Activated CD8-positive, alpha-beta T cell treated with anti-CD3 and anti-CD28 coated beads for 36 hours (primary cell): ENCODE measurements around the gene BCL2L14. TPM values are rescaled to one million over a fixed set of nuclear protein-coding genes. Genes with fewer than 3 reads are reported as not detected.

Source experiments
- ATAC-seq: fragments of 200-7000 bp; cut with Tn5 transposase; one replicate; pipeline ENCODE4 v1.10.0; 2021; ENCODE audit warnings: mild to moderate bottlenecking, moderate library complexity
- CTCF ChIA-PET: fragments of 350-600 bp; sonication (Branson Sonifier 250); formaldehyde crosslinking; loops from one replicate; lab custom pipeline; 2021; ENCODE audit warnings: antibody characterized with exemption; lab: Charles Lee
- POLR2A ChIA-PET: fragments of 350-600 bp; sonication (Branson Sonifier 250); formaldehyde crosslinking; loops from one replicate; lab custom pipeline; 2021; ENCODE audit warnings: antibody characterized with exemption; lab: Charles Lee
- DNase-seq: peaks from one replicate; pipeline ENCODE4 v3.0.0-alpha.2; 2020
- H3K27ac Mint-ChIP-seq: one replicate; pipeline ENCODE4 v1.8.0; 2021; ENCODE audit warnings: mild to moderate bottlenecking, mixed read lengths
- H3K27me3 Mint-ChIP-seq: one replicate; pipeline ENCODE4 v1.8.0; 2021; ENCODE audit warnings: mixed read lengths
- H3K36me3 Mint-ChIP-seq: one replicate; pipeline ENCODE4 v1.8.0; 2021; ENCODE audit warnings: low read depth, mixed read lengths
- H3K4me1 Mint-ChIP-seq: one replicate; pipeline ENCODE4 v1.8.0; 2021; ENCODE audit warnings: low read depth, mixed read lengths
- H3K4me3 Mint-ChIP-seq: one replicate; pipeline ENCODE4 v1.8.0; 2021; ENCODE audit warnings: mild to moderate bottlenecking, moderate library complexity, mixed read lengths
- H3K9me3 Mint-ChIP-seq: one replicate; pipeline ENCODE4 v1.8.0; 2021; ENCODE audit warnings: mixed read lengths
- intact Hi-C: fragments of 100-400 bp; cut with micrococcal nuclease; formaldehyde crosslinking; loops from one replicate; pipeline ENCODE4 v1.10.0; 2022
- total RNA-seq, 2 experiments: library from RNA; stranded (reverse); gene quantifications; one replicate each; pipeline ENCODE4 v1.2.3, GENCODE V29; 2021
- TF ChIP-seq, protein P1 (sequence below): fragments of 200-600 bp; IDR thresholded peaks from one replicate; pipeline ENCODE4 v1.8.0; 2022; ENCODE audit warnings: antibody characterized with exemption, mild to moderate bottlenecking

Gene BCL2L14
- total RNA-seq, 2 experiments from 2014 or later = 3.7 to 5.1 TPM

DNA sequence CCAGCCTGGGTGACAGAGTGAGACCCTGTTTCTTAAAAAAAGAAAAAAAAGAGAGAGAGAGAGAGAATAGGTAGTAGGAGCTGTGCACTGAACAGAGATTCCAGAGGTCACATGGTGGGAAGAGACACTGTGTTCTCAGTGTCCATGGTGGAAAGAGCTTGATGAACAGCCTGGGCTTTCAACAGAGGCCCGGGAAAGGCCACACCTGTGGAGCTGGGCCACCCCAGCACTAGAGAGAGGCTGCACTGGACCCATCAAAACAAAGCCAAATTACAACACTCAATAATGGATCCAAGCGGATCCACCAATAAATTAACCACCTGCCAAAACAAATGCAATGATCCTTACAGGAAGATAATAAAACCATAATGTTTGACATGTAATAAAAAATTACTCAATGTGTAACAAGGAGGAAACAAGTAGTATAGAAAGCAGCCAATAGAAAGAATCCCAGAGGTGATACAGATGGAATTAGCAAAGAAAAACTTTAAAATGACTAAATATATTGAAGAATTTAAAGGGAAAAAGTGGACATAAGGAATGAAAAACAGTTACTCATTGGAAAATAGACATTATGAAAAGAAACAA is 44.8 kb upstream of the BCL2L14 start:
- Mint-ChIP-seq H3K4me1 (peaks cover 31% of the 10 kb centered on the region), H3K27me3 (no peaks in the 10 kb centered on the region), H3K9me3 (peaks cover 10% of the 10 kb centered on the region), H3K36me3 (no peaks in the 10 kb centered on the region), H3K27ac (no peak overlapping the region), H3K4me3 (no peak overlapping the region)
- intact Hi-C loops = no loop called here
- ChIA-PET CTCF (no interaction called here), POLR2A (no interaction called here)
- TF ChIP-seq, protein P1, sequence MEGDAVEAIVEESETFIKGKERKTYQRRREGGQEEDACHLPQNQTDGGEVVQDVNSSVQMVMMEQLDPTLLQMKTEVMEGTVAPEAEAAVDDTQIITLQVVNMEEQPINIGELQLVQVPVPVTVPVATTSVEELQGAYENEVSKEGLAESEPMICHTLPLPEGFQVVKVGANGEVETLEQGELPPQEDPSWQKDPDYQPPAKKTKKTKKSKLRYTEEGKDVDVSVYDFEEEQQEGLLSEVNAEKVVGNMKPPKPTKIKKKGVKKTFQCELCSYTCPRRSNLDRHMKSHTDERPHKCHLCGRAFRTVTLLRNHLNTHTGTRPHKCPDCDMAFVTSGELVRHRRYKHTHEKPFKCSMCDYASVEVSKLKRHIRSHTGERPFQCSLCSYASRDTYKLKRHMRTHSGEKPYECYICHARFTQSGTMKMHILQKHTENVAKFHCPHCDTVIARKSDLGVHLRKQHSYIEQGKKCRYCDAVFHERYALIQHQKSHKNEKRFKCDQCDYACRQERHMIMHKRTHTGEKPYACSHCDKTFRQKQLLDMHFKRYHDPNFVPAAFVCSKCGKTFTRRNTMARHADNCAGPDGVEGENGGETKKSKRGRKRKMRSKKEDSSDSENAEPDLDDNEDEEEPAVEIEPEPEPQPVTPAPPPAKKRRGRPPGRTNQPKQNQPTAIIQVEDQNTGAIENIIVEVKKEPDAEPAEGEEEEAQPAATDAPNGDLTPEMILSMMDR = no peak
- DNase-seq (no peak), ATAC-seq (no peak)

DNA sequence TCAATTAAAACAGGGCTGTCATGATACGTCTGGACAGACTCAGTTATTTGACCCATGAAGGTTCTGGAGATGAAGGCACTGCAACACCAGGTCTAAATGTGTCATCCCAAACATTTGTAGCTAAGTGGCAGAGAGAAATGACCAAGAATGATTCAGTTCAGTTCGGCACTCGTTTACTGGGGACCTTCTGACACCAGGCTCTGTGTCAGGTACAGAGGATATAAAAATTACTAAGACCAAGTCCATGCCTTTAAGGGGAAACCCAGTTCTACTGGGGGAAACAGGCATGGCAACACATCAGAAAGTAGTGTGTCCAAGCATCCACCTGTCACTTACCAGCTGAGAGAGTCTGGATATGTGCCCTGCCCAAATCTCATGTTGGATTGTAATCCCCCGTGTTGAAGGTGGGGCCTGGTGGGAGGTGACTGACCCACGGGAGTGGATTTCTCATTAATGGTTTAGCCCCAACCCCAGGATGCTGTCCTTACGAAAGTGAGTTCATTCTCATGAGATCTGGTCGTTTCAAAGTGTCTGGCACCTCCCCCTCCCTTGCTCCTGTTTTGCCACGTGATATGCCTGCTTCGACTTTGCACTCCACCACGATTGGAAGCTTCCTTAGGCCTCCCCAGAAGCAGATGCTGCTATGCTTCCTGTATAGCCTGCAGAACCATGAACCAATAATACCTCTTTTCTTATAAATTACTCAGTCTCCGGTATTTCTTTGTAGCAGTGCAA is 41.9 kb upstream of the BCL2L14 start:
- no peak for DNase-seq
- TF ChIP-seq, protein P1 = no peak
- Mint-ChIP-seq H3K4me1 (peaks cover 38% of the 10 kb centered on the region), H3K27ac (no peak overlapping the region), H3K36me3 (no peaks in the 10 kb centered on the region), H3K9me3 (peaks cover 10% of the 10 kb centered on the region), H3K4me3 (no peak overlapping the region), H3K27me3 (no peaks in the 10 kb centered on the region)
- intact Hi-C loops = no loop called here
- POLR2A ChIA-PET = no interaction called here
- CTCF ChIA-PET = interaction anchor here (1.2 to 2.9 kb wide), 2 partner anchors 20 to 447 kb away, joined by 4 to 9 read pairs; no protein-coding TSS in a partner anchor
- ATAC-seq = peak; percentile 7

DNA sequence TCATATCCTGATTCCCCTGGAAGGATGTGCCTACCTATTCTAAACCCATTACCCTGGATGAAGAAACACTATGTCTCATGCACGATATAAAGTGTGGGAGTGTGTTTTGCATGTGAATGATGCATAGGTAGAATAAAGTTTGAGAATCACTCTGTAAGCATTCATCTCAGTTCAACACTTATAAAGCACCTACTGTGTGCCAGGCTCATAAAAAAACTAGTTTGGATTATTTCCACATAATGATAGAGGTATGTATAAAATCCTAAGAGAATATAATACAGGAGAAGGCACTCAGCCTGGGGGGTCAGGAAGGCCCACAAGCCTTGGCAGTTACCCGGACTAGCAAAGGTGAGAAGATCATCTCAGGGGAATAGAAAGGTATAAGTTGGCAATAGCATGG is 41.1 kb upstream of the BCL2L14 start:
- TF ChIP-seq, protein P1 = no peak
- DNase-seq = no peak
- Mint-ChIP-seq H3K4me1 (peaks cover 33% of the 10 kb centered on the region), H3K4me3 (no peak overlapping the region), H3K36me3 (no peaks in the 10 kb centered on the region), H3K27ac (no peak overlapping the region), H3K27me3 (no peaks in the 10 kb centered on the region), H3K9me3 (peaks cover 10% of the 10 kb centered on the region)
- no peak for ATAC-seq
- POLR2A ChIA-PET = no interaction called here
- CTCF ChIA-PET = no interaction called here
- intact Hi-C loops = loop anchor here (5.0 kb wide), 1 partner anchor 298 kb away; no protein-coding TSS in a partner anchor

DNA sequence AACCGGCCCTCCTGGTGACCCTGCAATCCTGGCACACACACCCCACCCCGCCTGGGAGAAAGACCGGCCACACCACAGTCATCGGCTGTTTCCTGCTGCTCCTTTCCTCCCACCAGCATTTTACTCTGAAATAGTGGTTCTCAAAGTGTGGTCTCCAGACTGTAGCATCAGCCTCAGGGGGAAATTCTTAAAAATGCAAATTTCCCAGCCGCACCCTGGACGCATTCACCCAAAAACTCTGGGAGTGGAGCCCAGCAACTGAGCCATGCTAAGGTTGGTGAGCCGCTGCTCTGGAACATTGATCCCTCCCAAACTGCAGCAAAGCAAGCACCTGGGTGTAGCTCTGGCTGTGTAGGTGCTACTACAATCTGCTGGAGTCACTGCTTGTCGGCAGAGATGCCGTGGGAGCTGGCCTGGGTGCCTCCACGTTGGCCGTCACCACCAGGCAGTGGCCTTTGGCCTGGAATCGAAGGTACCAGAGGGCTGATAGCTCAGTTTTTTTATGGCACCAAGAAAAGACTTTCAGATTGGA is 38.4 kb upstream of the BCL2L14 start:
- peak; percentile 22 for ATAC-seq
- CTCF ChIA-PET = interaction anchor here (0.6 to 9.5 kb wide), 57 partner anchors 10 to 545 kb away, joined by 3 to 239 read pairs (median 5); partner anchors contain the start of gene BCL2L14

More for the DNA sequence above, 38.4 kb upstream of the BCL2L14 start:
- no peak for DNase-seq
- H3K4me3 Mint-ChIP-seq = no peak overlapping the region
- POLR2A ChIA-PET = interaction anchor here (0.9 to 2.5 kb wide), 3 partner anchors 22 to 143 kb away, joined by 3 to 18 read pairs (median 3); no protein-coding TSS in a partner anchor
- H3K27me3 Mint-ChIP-seq = no peaks in the 10 kb centered on the region
- peaks cover 4% of the 10 kb centered on the region for H3K9me3 Mint-ChIP-seq
- H3K4me1 Mint-ChIP-seq = peaks cover 29% of the 10 kb centered on the region
- H3K27ac Mint-ChIP-seq = peak overlapping the region; percentile 79
- no peaks in the 10 kb centered on the region for H3K36me3 Mint-ChIP-seq
- intact Hi-C loops = loop anchor here (2.0 to 5.0 kb wide), 2 partner anchors 24 to 295 kb away; no protein-coding TSS in a partner anchor
- TF ChIP-seq, protein P1 = no peak
